Neural cell (in vitro differentiated cells): ENCODE results near the gene SVBP.

ENCODE experiments used
- EZH2 ChIP-seq: fragments of 200-600, 300-800 bp; shearing (Covaris generic), sonication (generic); IDR thresholded peaks from 2 replicates; pipeline ENCODE4 v1.6.1; 2014; ENCODE audit warnings: antibody characterized with exemption, low read length, borderline replicate concordance, mild to moderate bottlenecking; ENCODE audit not compliant: insufficient read depth, poor library complexity, severe bottlenecking
- SMC3 ChIP-seq: fragments of 450-650 bp; conservative IDR thresholded peaks from 2 replicates; pipeline ENCODE4 v1.6.1; 2014; ENCODE audit warnings: antibody characterized with exemption, mild to moderate bottlenecking, moderate library complexity; ENCODE audit not compliant: poor library complexity
- TAF1 ChIP-seq: IDR thresholded peaks from 2 replicates; pipeline ENCODE4 v1.6.1; 2012; ENCODE audit warnings: low read depth
- TF ChIP-seq, protein P1 (sequence below): fragments of 450-650 bp; IDR thresholded peaks from 2 replicates; pipeline ENCODE4 v1.5.1; 2014; ENCODE audit warnings: antibody characterized with exemption, mild to moderate bottlenecking, moderate library complexity; ENCODE audit not compliant: poor library complexity, severe bottlenecking
- TF ChIP-seq, protein P2 (sequence below): IDR thresholded peaks from 2 replicates; pipeline ENCODE4 v1.6.1; 2012; ENCODE audit warnings: borderline replicate concordance

DNA sequence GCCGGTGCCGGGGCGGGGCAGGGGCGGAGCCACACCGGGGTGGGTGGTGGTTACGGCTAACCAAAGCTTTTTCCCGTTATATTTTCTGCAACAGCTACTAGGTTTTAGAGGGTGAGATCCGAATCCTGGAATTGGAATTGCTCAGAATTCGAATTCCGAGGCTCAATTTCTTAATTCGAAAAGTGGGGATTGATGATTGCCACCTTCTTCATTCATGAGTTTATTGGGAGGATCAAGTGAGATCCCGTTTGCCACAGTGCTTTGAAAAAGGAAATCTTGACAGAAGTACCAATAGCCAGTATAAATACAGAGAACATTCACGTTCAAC lies 207 bp upstream of the SVBP start:
- no peak for TF ChIP-seq EZH2
- TF ChIP-seq, protein P1, sequence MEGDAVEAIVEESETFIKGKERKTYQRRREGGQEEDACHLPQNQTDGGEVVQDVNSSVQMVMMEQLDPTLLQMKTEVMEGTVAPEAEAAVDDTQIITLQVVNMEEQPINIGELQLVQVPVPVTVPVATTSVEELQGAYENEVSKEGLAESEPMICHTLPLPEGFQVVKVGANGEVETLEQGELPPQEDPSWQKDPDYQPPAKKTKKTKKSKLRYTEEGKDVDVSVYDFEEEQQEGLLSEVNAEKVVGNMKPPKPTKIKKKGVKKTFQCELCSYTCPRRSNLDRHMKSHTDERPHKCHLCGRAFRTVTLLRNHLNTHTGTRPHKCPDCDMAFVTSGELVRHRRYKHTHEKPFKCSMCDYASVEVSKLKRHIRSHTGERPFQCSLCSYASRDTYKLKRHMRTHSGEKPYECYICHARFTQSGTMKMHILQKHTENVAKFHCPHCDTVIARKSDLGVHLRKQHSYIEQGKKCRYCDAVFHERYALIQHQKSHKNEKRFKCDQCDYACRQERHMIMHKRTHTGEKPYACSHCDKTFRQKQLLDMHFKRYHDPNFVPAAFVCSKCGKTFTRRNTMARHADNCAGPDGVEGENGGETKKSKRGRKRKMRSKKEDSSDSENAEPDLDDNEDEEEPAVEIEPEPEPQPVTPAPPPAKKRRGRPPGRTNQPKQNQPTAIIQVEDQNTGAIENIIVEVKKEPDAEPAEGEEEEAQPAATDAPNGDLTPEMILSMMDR, result no peak
- TF ChIP-seq SMC3, result no peak
- TF ChIP-seq, protein P2, sequence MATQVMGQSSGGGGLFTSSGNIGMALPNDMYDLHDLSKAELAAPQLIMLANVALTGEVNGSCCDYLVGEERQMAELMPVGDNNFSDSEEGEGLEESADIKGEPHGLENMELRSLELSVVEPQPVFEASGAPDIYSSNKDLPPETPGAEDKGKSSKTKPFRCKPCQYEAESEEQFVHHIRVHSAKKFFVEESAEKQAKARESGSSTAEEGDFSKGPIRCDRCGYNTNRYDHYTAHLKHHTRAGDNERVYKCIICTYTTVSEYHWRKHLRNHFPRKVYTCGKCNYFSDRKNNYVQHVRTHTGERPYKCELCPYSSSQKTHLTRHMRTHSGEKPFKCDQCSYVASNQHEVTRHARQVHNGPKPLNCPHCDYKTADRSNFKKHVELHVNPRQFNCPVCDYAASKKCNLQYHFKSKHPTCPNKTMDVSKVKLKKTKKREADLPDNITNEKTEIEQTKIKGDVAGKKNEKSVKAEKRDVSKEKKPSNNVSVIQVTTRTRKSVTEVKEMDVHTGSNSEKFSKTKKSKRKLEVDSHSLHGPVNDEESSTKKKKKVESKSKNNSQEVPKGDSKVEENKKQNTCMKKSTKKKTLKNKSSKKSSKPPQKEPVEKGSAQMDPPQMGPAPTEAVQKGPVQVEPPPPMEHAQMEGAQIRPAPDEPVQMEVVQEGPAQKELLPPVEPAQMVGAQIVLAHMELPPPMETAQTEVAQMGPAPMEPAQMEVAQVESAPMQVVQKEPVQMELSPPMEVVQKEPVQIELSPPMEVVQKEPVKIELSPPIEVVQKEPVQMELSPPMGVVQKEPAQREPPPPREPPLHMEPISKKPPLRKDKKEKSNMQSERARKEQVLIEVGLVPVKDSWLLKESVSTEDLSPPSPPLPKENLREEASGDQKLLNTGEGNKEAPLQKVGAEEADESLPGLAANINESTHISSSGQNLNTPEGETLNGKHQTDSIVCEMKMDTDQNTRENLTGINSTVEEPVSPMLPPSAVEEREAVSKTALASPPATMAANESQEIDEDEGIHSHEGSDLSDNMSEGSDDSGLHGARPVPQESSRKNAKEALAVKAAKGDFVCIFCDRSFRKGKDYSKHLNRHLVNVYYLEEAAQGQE, result no peak
- no peak for TF ChIP-seq TAF1
